Measurements from ENCODE around the gene CD48.
A peak's percentile ranks its signal among the peaks of the same experiment; 100 is the strongest.

Gene CD48

GRCh38 chr1:160747717-160748116 is 36.1 kb upstream of the CD48 start:
- no peak overlapping the region for H3K4me3 ChIP-seq (ENCODE audit: low read depth, low read length)
- no peak for DNase-seq (ENCODE audit: low read depth)
- no peak for TF ChIP-seq CTCF (IDR thresholded peaks at IDR 0.05; ENCODE audit: insufficient read depth, low read depth, low read length, missing control alignments)

GRCh38 chr1:160746836-160747500 is 35.3 kb upstream of the CD48 start:
- TF ChIP-seq CTCF (IDR thresholded peaks at IDR 0.05; ENCODE audit: insufficient read depth, low read depth, low read length, missing control alignments): no peak
- no peak overlapping the region for H3K4me3 ChIP-seq (ENCODE audit: low read depth, low read length)
- no peak for DNase-seq (ENCODE audit: low read depth)

GRCh38 chr1:160745551-160745950 is 33.9 kb upstream of the CD48 start:
- no peak overlapping the region for H3K4me3 ChIP-seq (ENCODE audit: low read depth, low read length)
- DNase-seq (ENCODE audit: low read depth): no peak
- no peak for TF ChIP-seq CTCF (IDR thresholded peaks at IDR 0.05; ENCODE audit: insufficient read depth, low read depth, low read length, missing control alignments)

GRCh38 chr1:160744852-160745520 is 33.4 kb upstream of the CD48 start:
- no peak overlapping the region for H3K4me3 ChIP-seq (ENCODE audit: low read depth, low read length)

GRCh38 chr1:160744199-160744851 is 32.7 kb upstream of the CD48 start:
- peak; percentile 80 for DNase-seq (ENCODE audit: low read depth)
- TF ChIP-seq CTCF (IDR thresholded peaks at IDR 0.05; ENCODE audit: insufficient read depth, low read depth, low read length, missing control alignments): no peak
- peak overlapping the region; percentile 16 for H3K4me3 ChIP-seq (ENCODE audit: low read depth, low read length)

More at GRCh38 chr1:160744852-160745520, 33.4 kb upstream of the CD48 start:
- no peak for TF ChIP-seq CTCF (IDR thresholded peaks at IDR 0.05; ENCODE audit: insufficient read depth, low read depth, low read length, missing control alignments)
- no peak for DNase-seq (ENCODE audit: low read depth)

GRCh38 chr1:160743266-160743665 is 31.6 kb upstream of the CD48 start:
- DNase-seq (ENCODE audit: low read depth): no peak
- TF ChIP-seq CTCF (IDR thresholded peaks at IDR 0.05; ENCODE audit: insufficient read depth, low read depth, low read length, missing control alignments): no peak
- H3K4me3 ChIP-seq (ENCODE audit: low read depth, low read length): peak overlapping the region; percentile 29

Measured in GM12865 (cell line).